Umbilical cord (tissue), 2 donors: Measurements from ENCODE around the gene C4orf33. TPM values are rescaled to one million over a fixed set of nuclear protein-coding genes. Genes with fewer than 3 reads are reported as not detected.
A peak's percentile ranks its signal among the peaks of the same experiment; 100 is the strongest.

Experiments used
- DNase-seq: peaks from one replicate; pipeline ENCODE4 v3.0.0-alpha.2; 2015; ENCODE audit warnings: low spot score
- total RNA-seq: library from RNA; depleted of rRNA; stranded (reverse); fragments of >200 nt; gene quantifications from one replicate; pipeline ENCODE4 v1.2.3, GENCODE V29; 2014; ENCODE audit warnings: low replicate concordance; ENCODE audit not compliant: insufficient read depth

C4orf33 gene
- total RNA-seq, 1 donor from 2014 or later = 11.1 TPM

- DNase-seq = no peak
Measured at GRCh38 chr4:129129143-129129542, 33.2 kb downstream of the C4orf33 start.

GRCh38 chr4:129131343-129131742, 35.4 kb downstream of the C4orf33 start:
- no peak for DNase-seq

- DNase-seq = no peak
Measured at GRCh38 chr4:129136433-129136832, 40.5 kb downstream of the C4orf33 start.

- DNase-seq = no peak
Measured at GRCh38 chr4:129138810-129139496, 43.0 kb downstream of the C4orf33 start.

- peak; percentile 11 for DNase-seq
Measured at GRCh38 chr4:129140521-129140920, 44.6 kb downstream of the C4orf33 start.

- no peak for DNase-seq
Measured at GRCh38 chr4:129143359-129143758, 47.4 kb downstream of the C4orf33 start.

GRCh38 chr4:129144755-129145206, 48.8 kb downstream of the C4orf33 start:
- no peak for DNase-seq

- DNase-seq = no peak
Measured at GRCh38 chr4:129145222-129145730, 49.3 kb downstream of the C4orf33 start.

- no peak for DNase-seq
Measured at GRCh38 chr4:129146639-129147038, 50.7 kb downstream of the C4orf33 start.

- DNase-seq = no peak
Measured at GRCh38 chr4:129148892-129149291, 52.9 kb downstream of the C4orf33 start.

- DNase-seq = peak; percentile 33
Measured at GRCh38 chr4:129149906-129150305, 54.0 kb downstream of the C4orf33 start.

GRCh38 chr4:129152350-129152749, 56.4 kb downstream of the C4orf33 start:
- DNase-seq = no peak

GRCh38 chr4:129153700-129154099, 57.7 kb downstream of the C4orf33 start:
- no peak for DNase-seq

- DNase-seq = no peak
Measured at GRCh38 chr4:129162450-129162849, 66.5 kb downstream of the C4orf33 start.

- DNase-seq = no peak
Measured at GRCh38 chr4:129163427-129163826, 67.5 kb downstream of the C4orf33 start.

GRCh38 chr4:129164243-129164642, 68.3 kb downstream of the C4orf33 start:
- DNase-seq = no peak

Other genes with a start within 250 kb of the C4orf33 start
- gene SCLT1, start 2.6 kb upstream of the C4orf33 start, total RNA-seq = 42.4 TPM